ENCODE data around the gene MECP2.
"Not testable (repeated sequence)": the region's sequence is repeated elsewhere in the genome, so short reads cannot be mapped to it uniquely, and the experiment has no call there.

The MECP2 gene

GRCh38 chrX:154097589-154098541, at the start of gene MECP2:
MECP2 (minus strand) TSS chrX:154097717.
- Histone ChIP-seq H3K9me3 (ENCODE audit: control insufficient read depth, insufficient read depth, low read length) (no peaks in the 10 kb centered on the region), H3K4me1 (ENCODE audit: insufficient read depth, low read length) (peaks cover 23% of the 10 kb centered on the region), H3K9ac (ENCODE audit: low read depth, low read length) (peak within 1 kb of the TSS; percentile 67), H3K36me3 (ENCODE audit: insufficient read depth, low read length) (no peaks in the 10 kb centered on the region)

- H3K9me3 ChIP-seq (ENCODE audit: control insufficient read depth, insufficient read depth, low read length); H3K4me1 ChIP-seq (ENCODE audit: insufficient read depth, low read length); H3K36me3 ChIP-seq (ENCODE audit: insufficient read depth, low read length); H3K9ac ChIP-seq (ENCODE audit: low read depth, low read length): not testable (repeated sequence)
Observed at GRCh38 chrX:154144010-154144409, 46.5 kb upstream of the MECP2 start, which contains the start of gene OPN1LW. OPN1LW (plus strand) TSS chrX:154144243; CDS start chrX:154144284, 41 bp downstream.

- Histone ChIP-seq H3K36me3 (ENCODE audit: insufficient read depth, low read length) (no peaks in the 10 kb centered on the region), H3K9me3 (ENCODE audit: control insufficient read depth, insufficient read depth, low read length) (no peaks in the 10 kb centered on the region), H3K4me1 (ENCODE audit: insufficient read depth, low read length) (no peaks in the 10 kb centered on the region), H3K9ac (ENCODE audit: low read depth, low read length) (no peak overlapping the region)
Observed at GRCh38 chrX:154142950-154143745, 45.6 kb upstream of the MECP2 start.

- Histone ChIP-seq H3K9ac (ENCODE audit: low read depth, low read length) (no peak overlapping the region), H3K9me3 (ENCODE audit: control insufficient read depth, insufficient read depth, low read length) (no peaks in the 10 kb centered on the region), H3K4me1 (ENCODE audit: insufficient read depth, low read length) (no peaks in the 10 kb centered on the region), H3K36me3 (ENCODE audit: insufficient read depth, low read length) (no peaks in the 10 kb centered on the region)
Observed at GRCh38 chrX:154142386-154142785, 44.9 kb upstream of the MECP2 start.

- H3K4me1 ChIP-seq (ENCODE audit: insufficient read depth, low read length) = no peaks in the 10 kb centered on the region; the same call in 1 of the 2 replicates
- H3K36me3 ChIP-seq (ENCODE audit: insufficient read depth, low read length) = no peaks in the 10 kb centered on the region
- H3K9me3 ChIP-seq (ENCODE audit: control insufficient read depth, insufficient read depth, low read length) = no peaks in the 10 kb centered on the region
- no peak overlapping the region for H3K9ac ChIP-seq (ENCODE audit: low read depth, low read length)
Observed at GRCh38 chrX:154140742-154141141, 43.2 kb upstream of the MECP2 start.

- Histone ChIP-seq H3K9me3 (ENCODE audit: control insufficient read depth, insufficient read depth, low read length) (no peaks in the 10 kb centered on the region), H3K36me3 (ENCODE audit: insufficient read depth, low read length) (no peaks in the 10 kb centered on the region), H3K4me1 (ENCODE audit: insufficient read depth, low read length) (no peaks in the 10 kb centered on the region; the same call in 1 of the 2 replicates), H3K9ac (ENCODE audit: low read depth, low read length) (no peak overlapping the region)
Observed at GRCh38 chrX:154140206-154140605, 42.7 kb upstream of the MECP2 start.

- no peaks in the 10 kb centered on the region; the same call in 1 of the 2 replicates for H3K4me1 ChIP-seq (ENCODE audit: insufficient read depth, low read length)
- no peaks in the 10 kb centered on the region for H3K36me3 ChIP-seq (ENCODE audit: insufficient read depth, low read length)
- no peak overlapping the region for H3K9ac ChIP-seq (ENCODE audit: low read depth, low read length)
- no peaks in the 10 kb centered on the region for H3K9me3 ChIP-seq (ENCODE audit: control insufficient read depth, insufficient read depth, low read length)
Observed at GRCh38 chrX:154138857-154139256, 41.3 kb upstream of the MECP2 start.

GRCh38 chrX:154136627-154137161, 39.2 kb upstream of the MECP2 start:
- no peaks in the 10 kb centered on the region for H3K36me3 ChIP-seq (ENCODE audit: insufficient read depth, low read length)
- H3K9me3 ChIP-seq (ENCODE audit: control insufficient read depth, insufficient read depth, low read length) = no peaks in the 10 kb centered on the region
- no peaks in the 10 kb centered on the region; the same call in 1 of the 2 replicates for H3K4me1 ChIP-seq (ENCODE audit: insufficient read depth, low read length)
- H3K9ac ChIP-seq (ENCODE audit: low read depth, low read length) = peak overlapping the region; percentile 51; the same call in 1 of the 2 replicates

GRCh38 chrX:154135458-154136229, 38.1 kb upstream of the MECP2 start:
- Histone ChIP-seq H3K36me3 (ENCODE audit: insufficient read depth, low read length) (no peaks in the 10 kb centered on the region), H3K4me1 (ENCODE audit: insufficient read depth, low read length) (no peaks in the 10 kb centered on the region; the same call in 1 of the 2 replicates), H3K9me3 (ENCODE audit: control insufficient read depth, insufficient read depth, low read length) (no peaks in the 10 kb centered on the region), H3K9ac (ENCODE audit: low read depth, low read length) (no peak overlapping the region)

- no peaks in the 10 kb centered on the region for H3K9me3 ChIP-seq (ENCODE audit: control insufficient read depth, insufficient read depth, low read length)
- no peak overlapping the region for H3K9ac ChIP-seq (ENCODE audit: low read depth, low read length)
- no peaks in the 10 kb centered on the region for H3K36me3 ChIP-seq (ENCODE audit: insufficient read depth, low read length)
- no peaks in the 10 kb centered on the region; the same call in 1 of the 2 replicates for H3K4me1 ChIP-seq (ENCODE audit: insufficient read depth, low read length)
Observed at GRCh38 chrX:154132366-154132765, 34.8 kb upstream of the MECP2 start.

GRCh38 chrX:154131955-154132354, 34.4 kb upstream of the MECP2 start:
- Histone ChIP-seq H3K36me3 (ENCODE audit: insufficient read depth, low read length) (no peaks in the 10 kb centered on the region), H3K4me1 (ENCODE audit: insufficient read depth, low read length) (no peaks in the 10 kb centered on the region; the same call in 1 of the 2 replicates), H3K9ac (ENCODE audit: low read depth, low read length) (no peak overlapping the region), H3K9me3 (ENCODE audit: control insufficient read depth, insufficient read depth, low read length) (no peaks in the 10 kb centered on the region)

- Histone ChIP-seq H3K36me3 (ENCODE audit: insufficient read depth, low read length) (no peaks in the 10 kb centered on the region), H3K9ac (ENCODE audit: low read depth, low read length) (no peak overlapping the region), H3K4me1 (ENCODE audit: insufficient read depth, low read length) (no peaks in the 10 kb centered on the region; the same call in 1 of the 2 replicates), H3K9me3 (ENCODE audit: control insufficient read depth, insufficient read depth, low read length) (no peaks in the 10 kb centered on the region)
Observed at GRCh38 chrX:154126101-154126500, 28.6 kb upstream of the MECP2 start.

- Histone ChIP-seq H3K4me1 (ENCODE audit: insufficient read depth, low read length) (no peaks in the 10 kb centered on the region; the same call in 1 of the 2 replicates), H3K36me3 (ENCODE audit: insufficient read depth, low read length) (no peaks in the 10 kb centered on the region), H3K9ac (ENCODE audit: low read depth, low read length) (no peak overlapping the region), H3K9me3 (ENCODE audit: control insufficient read depth, insufficient read depth, low read length) (no peaks in the 10 kb centered on the region)
Observed at GRCh38 chrX:154125391-154126040, 28.0 kb upstream of the MECP2 start.

Measured in ES-I3 (cell line).